ENCODE results near the gene RAMP1. TPM values are rescaled to one million over a fixed set of nuclear protein-coding genes. Genes with fewer than 3 reads are reported as not detected.
"Not testable (repeated sequence)": the region's sequence is repeated elsewhere in the genome, so short reads cannot be mapped to it uniquely, and the experiment has no call there.

The RAMP1 gene
- total RNA-seq, 1 experiment from 2014 or later = not detected

DNA sequence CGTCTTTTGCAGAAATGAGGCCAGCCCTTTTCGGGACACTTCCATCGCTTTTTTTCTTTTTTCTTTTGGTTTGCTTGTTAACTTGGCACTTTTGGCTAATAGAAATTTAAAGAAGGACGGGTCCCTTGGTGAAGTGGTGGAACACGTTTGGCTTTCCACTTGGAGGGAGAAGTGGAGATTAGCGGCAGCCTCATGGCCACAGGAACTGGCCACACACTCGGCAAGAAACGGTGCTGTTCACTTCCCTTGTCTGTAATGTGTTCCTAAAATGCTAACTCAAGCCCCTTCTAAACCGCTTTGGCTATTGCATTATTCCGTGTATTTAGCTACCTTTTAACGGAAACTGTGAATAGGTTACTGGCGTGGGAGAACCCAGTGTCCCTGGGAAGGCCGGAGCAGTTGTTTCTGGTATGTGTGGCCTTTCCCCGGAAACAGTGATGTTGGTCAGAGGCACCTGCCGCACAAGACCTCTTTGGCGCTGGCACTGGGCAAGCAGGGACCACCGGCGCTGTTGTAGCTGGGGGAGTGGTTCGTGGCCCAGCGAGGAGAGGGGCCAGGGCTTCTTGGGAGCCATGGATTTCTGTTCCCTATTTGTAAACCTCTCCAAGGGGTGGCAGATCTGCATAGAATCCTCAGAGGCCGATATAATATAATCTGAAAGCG, 981 bp downstream of the RAMP1 start:
- no peak for DNase-seq (ENCODE audit: low read depth)
- in situ Hi-C loops (cut with HindIII; ENCODE audit: low pct_unique_long_range_greater_than_20kb, low sequenced_read_pairs) = no loop called here

DNA sequence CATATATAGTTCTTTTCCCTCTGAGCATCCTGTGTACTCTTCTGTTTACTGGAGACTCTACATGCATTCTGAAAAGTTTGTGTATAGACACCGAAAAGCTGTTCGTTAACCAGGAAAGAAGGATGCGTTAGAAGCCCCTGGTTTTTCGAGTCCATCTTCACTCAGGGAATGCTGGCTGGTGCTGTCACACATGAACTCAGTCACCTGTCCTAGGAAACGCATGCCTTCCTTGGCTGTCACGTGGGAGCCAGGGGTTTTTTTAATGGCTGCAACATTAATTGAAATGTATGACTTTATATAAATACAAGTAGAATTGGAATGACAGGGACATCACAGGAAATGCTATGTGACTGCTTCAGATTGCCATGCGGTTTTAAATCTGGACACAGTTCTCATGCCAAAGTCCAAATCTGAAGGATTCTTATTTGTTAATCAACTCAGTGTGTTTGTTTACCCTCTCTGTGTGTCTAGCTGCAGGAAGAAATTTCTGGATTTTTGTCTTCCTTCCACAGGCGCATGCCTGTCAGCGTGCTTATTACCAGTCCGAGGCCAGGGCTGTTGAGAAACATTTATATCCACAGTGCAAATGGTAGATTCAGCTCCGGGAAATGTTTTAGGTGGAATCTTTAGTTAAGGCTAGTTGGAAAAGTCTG, 2.6 kb downstream of the RAMP1 start:
- DNase-seq (ENCODE audit: low read depth) = no peak
- in situ Hi-C loops (cut with HindIII; ENCODE audit: low pct_unique_long_range_greater_than_20kb, low sequenced_read_pairs) = no loop called here

DNA sequence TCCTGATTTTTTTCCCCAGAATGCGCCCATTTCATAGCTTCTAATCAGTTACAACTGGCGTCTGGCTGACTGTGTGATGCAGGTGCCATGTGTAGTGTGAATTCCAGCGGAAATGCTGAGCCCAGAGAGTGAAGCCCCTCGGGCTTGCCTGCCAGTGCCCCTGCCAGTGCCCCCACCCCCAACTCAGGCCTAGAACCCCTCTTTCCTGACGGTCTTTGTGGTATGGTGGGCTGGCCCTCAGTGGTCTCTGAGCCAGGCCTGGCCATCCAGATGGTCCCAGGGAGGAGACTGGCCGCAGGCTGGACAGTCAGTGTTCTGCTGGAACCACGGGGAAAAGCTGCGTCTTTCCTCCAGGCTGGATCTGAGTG, 3.1 kb downstream of the RAMP1 start:
- DNase-seq (ENCODE audit: low read depth) = no peak
- in situ Hi-C loops (cut with HindIII; ENCODE audit: low pct_unique_long_range_greater_than_20kb, low sequenced_read_pairs) = no loop called here

DNA sequence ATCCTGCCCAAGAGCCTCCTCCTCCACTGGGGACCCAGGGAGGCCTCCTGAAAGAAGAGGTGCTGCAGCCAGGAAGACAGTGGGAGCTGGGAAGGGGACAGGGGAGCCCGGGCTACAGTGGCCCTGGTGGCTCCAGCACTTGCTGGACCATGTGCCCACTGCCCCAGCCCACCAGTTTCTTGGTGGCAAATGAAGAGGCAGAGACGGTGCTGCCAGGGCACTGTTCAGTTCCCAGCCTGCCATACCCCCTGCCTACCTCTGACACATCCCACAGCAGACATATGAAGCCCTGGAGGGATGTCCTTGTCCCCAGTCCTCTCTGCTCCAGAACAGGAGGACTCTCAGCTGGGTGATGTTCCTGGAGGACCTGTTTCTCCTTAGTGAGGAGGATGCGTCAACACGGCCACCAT, 3.7 kb downstream of the RAMP1 start:
- no peak for DNase-seq (ENCODE audit: low read depth)
- in situ Hi-C loops (cut with HindIII; ENCODE audit: low pct_unique_long_range_greater_than_20kb, low sequenced_read_pairs) = no loop called here

- in situ Hi-C loops (cut with HindIII; ENCODE audit: low pct_unique_long_range_greater_than_20kb, low sequenced_read_pairs) = no loop called here
- no peak for DNase-seq (ENCODE audit: low read depth)
These were observed 4.4 kb downstream of the RAMP1 start for GRCh38 chr2:237863689-237864443.

- DNase-seq (ENCODE audit: low read depth) = no peak
- in situ Hi-C loops (cut with HindIII; ENCODE audit: low pct_unique_long_range_greater_than_20kb, low sequenced_read_pairs) = no loop called here
These were observed 5.1 kb downstream of the RAMP1 start for GRCh38 chr2:237864444-237864931.

- no peak for DNase-seq (ENCODE audit: low read depth)
- in situ Hi-C loops (cut with HindIII; ENCODE audit: low pct_unique_long_range_greater_than_20kb, low sequenced_read_pairs) = no loop called here
These were observed 5.7 kb downstream of the RAMP1 start for GRCh38 chr2:237864940-237865622.

DNA sequence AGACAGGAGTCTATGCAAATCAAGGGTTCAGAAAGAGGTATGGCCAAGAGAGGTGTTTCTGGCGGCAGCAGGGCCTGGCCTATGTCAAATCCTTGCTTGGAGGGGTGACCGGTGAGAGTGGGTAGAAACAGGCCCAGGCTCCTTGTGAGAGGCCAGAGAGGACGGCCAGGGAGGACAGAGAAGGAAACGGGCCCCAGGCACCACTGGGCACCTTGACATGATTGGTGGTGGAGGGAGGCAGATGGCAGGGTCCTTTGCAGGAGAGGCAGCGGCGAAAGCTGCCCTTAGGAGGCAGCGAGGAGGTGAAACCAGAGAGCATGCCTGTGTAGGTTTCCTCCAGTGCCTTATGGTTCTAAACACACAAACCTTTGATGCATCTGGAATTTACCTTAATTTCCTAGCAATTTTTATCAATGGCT, 6.2 kb downstream of the RAMP1 start:
- in situ Hi-C loops (cut with HindIII; ENCODE audit: low pct_unique_long_range_greater_than_20kb, low sequenced_read_pairs) = no loop called here
- DNase-seq (ENCODE audit: low read depth) = no peak

DNA sequence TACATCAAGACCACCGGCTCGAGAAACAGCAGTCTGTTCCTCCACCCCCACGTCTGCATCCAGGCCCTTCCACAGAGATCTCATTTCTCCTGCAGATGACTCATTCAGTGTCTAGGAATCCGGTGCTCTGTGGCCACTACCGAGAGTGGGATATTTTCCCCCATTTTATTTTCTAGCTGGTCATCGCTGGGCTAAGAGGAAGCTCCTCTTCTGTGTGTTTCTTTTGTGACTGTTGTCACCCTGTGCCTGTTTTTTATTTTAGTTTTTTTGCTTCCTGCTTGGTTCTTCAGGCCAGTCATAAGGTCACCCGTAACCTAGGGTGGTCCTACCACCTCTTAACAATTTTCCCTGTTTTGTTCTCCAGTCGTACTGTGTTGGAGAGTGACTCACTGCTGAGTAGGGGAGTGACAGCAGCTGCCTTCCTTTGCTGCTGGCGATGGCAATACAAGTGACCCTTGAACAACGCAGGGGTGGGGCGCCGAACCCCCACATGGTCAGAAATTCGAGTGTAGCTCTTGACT, 6.7 kb downstream of the RAMP1 start:
- no peak for DNase-seq (ENCODE audit: low read depth)
- in situ Hi-C loops (cut with HindIII; ENCODE audit: low pct_unique_long_range_greater_than_20kb, low sequenced_read_pairs) = no loop called here

GRCh38 chr2:237867465-237867864, 8.0 kb downstream of the RAMP1 start:
- no peak for DNase-seq (ENCODE audit: low read depth)
- in situ Hi-C loops (cut with HindIII; ENCODE audit: low pct_unique_long_range_greater_than_20kb, low sequenced_read_pairs) = no loop called here

DNA sequence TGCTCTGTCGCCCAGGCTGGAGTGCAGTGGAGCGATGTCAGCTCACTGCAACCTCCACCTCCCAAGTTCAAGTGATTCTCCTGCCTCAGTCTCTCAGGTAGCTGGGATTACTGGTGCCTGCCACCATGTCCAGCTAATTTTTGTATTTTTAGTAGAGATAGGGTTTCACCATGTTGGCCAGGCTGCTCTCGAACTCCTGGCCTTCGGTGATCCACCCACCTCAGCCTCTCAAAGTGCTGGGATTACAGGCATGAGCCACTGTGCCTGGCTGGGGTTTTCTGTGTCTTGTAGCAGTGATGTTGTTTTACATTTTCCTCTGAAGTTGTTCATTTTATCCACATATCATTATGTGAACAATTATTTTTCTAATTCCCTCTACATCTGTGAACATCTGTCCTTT, 8.7 kb downstream of the RAMP1 start:
- DNase-seq (ENCODE audit: low read depth); in situ Hi-C loops (cut with HindIII; ENCODE audit: low pct_unique_long_range_greater_than_20kb, low sequenced_read_pairs): not testable (repeated sequence)

- no peak for DNase-seq (ENCODE audit: low read depth)
- in situ Hi-C loops (cut with HindIII; ENCODE audit: low pct_unique_long_range_greater_than_20kb, low sequenced_read_pairs) = no loop called here
These were observed 9.4 kb downstream of the RAMP1 start for GRCh38 chr2:237868631-237869342.

DNA sequence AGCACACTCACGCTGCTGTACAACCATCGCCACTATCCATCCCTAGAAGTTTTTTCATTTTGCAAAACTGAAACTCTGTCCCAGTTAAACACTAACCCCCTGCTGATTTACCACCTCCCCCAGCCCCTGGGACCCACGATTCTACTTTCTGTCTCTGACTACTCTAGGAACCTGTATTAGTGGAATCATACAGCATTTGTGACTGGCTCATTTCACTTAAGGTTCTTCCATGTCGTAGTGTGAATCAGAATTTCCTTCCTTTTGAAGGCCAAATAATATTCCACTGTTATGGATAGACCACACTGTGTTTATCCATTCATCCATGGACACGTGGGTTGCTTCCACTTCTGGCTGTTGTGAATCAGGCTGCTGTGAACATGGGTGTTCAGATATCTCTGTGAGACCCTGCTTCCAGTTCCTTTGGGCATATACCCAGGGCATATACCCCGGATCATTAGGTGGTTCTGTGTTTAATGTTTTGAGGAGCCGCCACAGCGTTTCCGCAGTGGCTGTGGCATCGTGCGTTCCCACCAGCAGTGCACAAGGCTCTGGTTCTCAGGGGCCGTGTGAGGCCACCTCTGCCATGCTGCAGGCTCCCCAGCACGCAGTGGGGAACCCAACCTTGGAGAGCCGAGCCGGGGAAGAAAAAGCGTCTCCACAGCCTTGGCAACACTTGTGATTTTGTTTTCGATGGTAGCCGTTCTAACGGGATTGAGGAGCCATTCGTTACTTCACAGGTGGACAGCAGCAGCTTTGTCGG, 10.1 kb downstream of the RAMP1 start:
- in situ Hi-C loops (cut with HindIII; ENCODE audit: low pct_unique_long_range_greater_than_20kb, low sequenced_read_pairs) = no loop called here

GRCh38 chr2:237870126-237870525, 10.7 kb downstream of the RAMP1 start:
- DNase-seq (ENCODE audit: low read depth) = no peak
- in situ Hi-C loops (cut with HindIII; ENCODE audit: low pct_unique_long_range_greater_than_20kb, low sequenced_read_pairs) = no loop called here

More for the DNA sequence above, 10.1 kb downstream of the RAMP1 start:
- no peak for DNase-seq (ENCODE audit: low read depth)

GRCh38 chr2:237870754-237871651, 11.6 kb downstream of the RAMP1 start:
- in situ Hi-C loops (cut with HindIII; ENCODE audit: low pct_unique_long_range_greater_than_20kb, low sequenced_read_pairs) = no loop called here
- no peak for DNase-seq (ENCODE audit: low read depth)

DNA sequence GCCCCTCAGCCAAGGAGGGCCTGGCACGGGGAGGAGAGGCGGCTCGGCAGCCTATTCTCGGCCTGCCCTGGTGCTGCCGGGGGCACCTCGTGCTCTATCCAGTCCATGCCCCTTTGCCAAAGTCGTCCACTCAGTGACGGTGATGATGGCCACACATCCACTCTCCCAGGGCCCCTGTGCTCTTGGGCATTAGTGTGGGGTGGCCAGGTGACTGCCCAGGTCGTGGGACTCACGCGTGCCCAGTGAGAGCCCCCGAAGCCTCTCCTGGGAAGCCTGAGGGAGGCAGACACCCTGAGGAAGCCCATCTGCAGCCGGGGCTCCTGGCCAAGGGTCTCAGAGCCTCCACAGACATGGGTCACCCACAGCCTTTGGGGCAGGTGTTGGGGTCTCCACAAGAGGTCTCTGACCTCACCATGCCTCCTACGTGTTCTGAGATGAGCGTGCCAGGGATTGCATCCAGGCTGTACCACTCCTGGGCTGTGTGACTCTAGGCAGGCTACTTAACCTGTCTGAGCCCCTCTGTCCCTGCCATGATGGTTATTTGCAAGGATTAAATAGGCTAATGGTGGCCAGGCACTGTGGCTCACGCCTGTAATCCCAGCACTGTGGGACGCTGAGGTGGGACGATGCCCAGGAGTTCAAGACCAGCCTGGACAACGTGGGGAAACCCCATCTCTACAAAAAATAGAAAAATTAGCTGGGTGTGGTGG, 12.9 kb downstream of the RAMP1 start:
- DNase-seq (ENCODE audit: low read depth) = no peak
- in situ Hi-C loops (cut with HindIII; ENCODE audit: low pct_unique_long_range_greater_than_20kb, low sequenced_read_pairs) = no loop called here

Data from Caki2 (cell line).